HEK293 (cell line): ENCODE data around the gene CD44.

Experiments used
- ZBTB7A ChIP-seq: fragments of 450-650 bp; formaldehyde crosslinking; IDR thresholded peaks from 2 replicates; pipeline ENCODE4 v1.5.1; 2016; ENCODE audit warnings: low read depth, missing biosample characterization, missing genetic modification characterization
- ZNF10 ChIP-seq: fragments of 450-650 bp; formaldehyde crosslinking; IDR thresholded peaks from 2 replicates; pipeline ENCODE4 v1.5.1; 2017; ENCODE audit warnings: missing biosample characterization, missing genetic modification characterization
- ZNF239 ChIP-seq: fragments of 450-650 bp; formaldehyde crosslinking; IDR thresholded peaks from 2 replicates; pipeline ENCODE4 v1.5.1; 2016; ENCODE audit warnings: missing biosample characterization, missing genetic modification characterization
- ZNF274 ChIP-seq, 2 experiments: fragments of 200-500 bp in 1 of 2; fragments of 450-650 bp in 1 of 2; sonication (Bioruptor generic) in 1 of 2; formaldehyde crosslinking in 1 of 2; IDR thresholded peaks; 2 replicates each; pipeline versions ENCODE4 v1.5.1 to v1.6.1; 2014 to 2016; ENCODE audit warnings: borderline replicate concordance in 1 of 2, inconsistent platforms in 1 of 2, low read length in 1 of 2, missing biosample characterization in 1 of 2, missing genetic modification characterization in 1 of 2
- ZNF366 ChIP-seq: fragments of 450-650 bp; formaldehyde crosslinking; conservative IDR thresholded peaks from 2 replicates; pipeline ENCODE4 v1.5.1; 2016; ENCODE audit warnings: missing biosample characterization, missing genetic modification characterization
- ZNF423 ChIP-seq: fragments of 450-650 bp; formaldehyde crosslinking; IDR thresholded peaks from 2 replicates; pipeline ENCODE4 v1.5.1; 2016; ENCODE audit warnings: missing biosample characterization, missing genetic modification characterization
- ZNF571 ChIP-seq: fragments of 450-650 bp; formaldehyde crosslinking; IDR thresholded peaks from 2 replicates; pipeline ENCODE4 v1.5.0; 2017; ENCODE audit warnings: missing biosample characterization, missing genetic modification characterization
- ZNF670 ChIP-seq: fragments of 450-650 bp; formaldehyde crosslinking; IDR thresholded peaks from 2 replicates; pipeline ENCODE4 v1.5.1; 2016; ENCODE audit warnings: missing biosample characterization, missing genetic modification characterization, low read depth
- TF ChIP-seq, protein P1 (sequence below): fragments of 450-650 bp; formaldehyde crosslinking; IDR thresholded peaks from 2 replicates; pipeline ENCODE4 v1.5.1; 2016; ENCODE audit warnings: missing biosample characterization, missing genetic modification characterization
- TF ChIP-seq, protein P2 (sequence below): fragments of 450-650 bp; formaldehyde crosslinking; IDR thresholded peaks from 2 replicates; pipeline ENCODE4 v1.5.1; 2016; ENCODE audit warnings: missing biosample characterization, missing genetic modification characterization
- TF ChIP-seq, protein P3 (sequence below): fragments of 450-650 bp; formaldehyde crosslinking; IDR thresholded peaks from 2 replicates; pipeline ENCODE4 v1.5.1; 2016; ENCODE audit warnings: missing biosample characterization, missing genetic modification characterization
- TF ChIP-seq, protein P4 (sequence below): fragments of 450-650 bp; formaldehyde crosslinking; IDR thresholded peaks from 2 replicates; pipeline ENCODE4 v1.5.0; 2017; ENCODE audit warnings: missing biosample characterization, missing genetic modification characterization, borderline replicate concordance
- TF ChIP-seq, protein P5 (sequence below): fragments of 450-650 bp; formaldehyde crosslinking; IDR thresholded peaks from 2 replicates; pipeline ENCODE4 v1.5.1; 2016; ENCODE audit warnings: missing biosample characterization, missing genetic modification characterization

DNA sequence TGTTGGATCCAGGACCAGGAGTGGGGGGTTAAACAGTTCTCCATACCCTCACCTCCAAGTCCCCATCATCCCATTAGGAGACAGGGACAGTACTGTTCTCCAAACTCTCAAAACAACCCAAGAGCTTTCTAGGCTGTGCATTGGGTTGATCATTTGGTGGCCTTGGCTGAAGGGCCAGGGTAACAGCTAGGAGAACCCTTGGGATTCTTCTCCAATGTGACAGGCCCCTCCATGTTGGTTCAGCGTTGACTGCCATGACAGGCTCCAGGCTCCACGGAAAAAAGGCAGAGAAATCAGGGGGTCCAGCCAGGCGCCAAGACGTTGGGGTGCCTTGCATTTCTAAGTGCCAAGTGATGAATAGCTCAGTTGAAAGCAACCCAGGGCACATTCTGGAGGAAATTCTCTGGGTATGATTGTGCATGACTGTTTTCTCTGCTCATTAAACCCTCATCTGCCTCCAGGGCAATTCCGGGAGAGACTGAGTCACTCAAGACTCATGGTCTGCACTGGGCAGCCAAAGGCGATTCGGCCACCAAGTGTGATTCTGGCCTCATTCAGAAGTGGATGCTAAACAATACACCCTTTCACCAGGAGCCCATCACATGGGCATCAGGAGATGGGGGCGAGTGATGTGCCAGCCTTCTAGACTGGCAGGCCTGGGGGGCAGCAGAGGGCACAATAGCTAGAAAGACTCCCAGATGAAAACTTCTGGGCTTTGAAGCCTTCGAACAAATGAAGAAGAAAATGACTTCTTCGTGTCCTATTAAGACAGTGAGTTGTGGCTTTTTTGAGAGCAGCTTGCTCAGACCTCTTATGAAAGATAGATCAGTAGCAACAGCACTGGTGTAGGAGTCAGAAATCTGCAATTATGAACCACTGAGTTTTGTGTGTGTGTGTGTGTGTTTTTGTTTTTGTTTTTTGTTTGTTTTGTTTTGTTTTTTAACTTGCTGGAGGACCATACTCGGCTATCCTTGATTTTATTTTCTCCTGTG, 27.7 kb downstream of the CD44 start:
- TF ChIP-seq, protein P1, sequence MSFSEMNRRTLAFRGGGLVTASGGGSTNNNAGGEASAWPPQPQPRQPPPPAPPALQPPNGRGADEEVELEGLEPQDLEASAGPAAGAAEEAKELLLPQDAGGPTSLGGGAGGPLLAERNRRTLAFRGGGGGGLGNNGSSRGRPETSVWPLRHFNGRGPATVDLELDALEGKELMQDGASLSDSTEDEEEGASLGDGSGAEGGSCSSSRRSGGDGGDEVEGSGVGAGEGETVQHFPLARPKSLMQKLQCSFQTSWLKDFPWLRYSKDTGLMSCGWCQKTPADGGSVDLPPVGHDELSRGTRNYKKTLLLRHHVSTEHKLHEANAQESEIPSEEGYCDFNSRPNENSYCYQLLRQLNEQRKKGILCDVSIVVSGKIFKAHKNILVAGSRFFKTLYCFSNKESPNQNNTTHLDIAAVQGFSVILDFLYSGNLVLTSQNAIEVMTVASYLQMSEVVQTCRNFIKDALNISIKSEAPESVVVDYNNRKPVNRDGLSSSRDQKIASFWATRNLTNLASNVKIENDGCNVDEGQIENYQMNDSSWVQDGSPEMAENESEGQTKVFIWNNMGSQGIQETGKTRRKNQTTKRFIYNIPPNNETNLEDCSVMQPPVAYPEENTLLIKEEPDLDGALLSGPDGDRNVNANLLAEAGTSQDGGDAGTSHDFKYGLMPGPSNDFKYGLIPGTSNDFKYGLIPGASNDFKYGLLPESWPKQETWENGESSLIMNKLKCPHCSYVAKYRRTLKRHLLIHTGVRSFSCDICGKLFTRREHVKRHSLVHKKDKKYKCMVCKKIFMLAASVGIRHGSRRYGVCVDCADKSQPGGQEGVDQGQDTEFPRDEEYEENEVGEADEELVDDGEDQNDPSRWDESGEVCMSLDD (tag by site-specific recombination), result no peak
- TF ChIP-seq ZBTB7A (tag by site-specific recombination), result no peak
- TF ChIP-seq, protein P2, sequence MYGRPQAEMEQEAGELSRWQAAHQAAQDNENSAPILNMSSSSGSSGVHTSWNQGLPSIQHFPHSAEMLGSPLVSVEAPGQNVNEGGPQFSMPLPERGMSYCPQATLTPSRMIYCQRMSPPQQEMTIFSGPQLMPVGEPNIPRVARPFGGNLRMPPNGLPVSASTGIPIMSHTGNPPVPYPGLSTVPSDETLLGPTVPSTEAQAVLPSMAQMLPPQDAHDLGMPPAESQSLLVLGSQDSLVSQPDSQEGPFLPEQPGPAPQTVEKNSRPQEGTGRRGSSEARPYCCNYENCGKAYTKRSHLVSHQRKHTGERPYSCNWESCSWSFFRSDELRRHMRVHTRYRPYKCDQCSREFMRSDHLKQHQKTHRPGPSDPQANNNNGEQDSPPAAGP (tag by site-specific recombination), result no peak
- TF ChIP-seq, protein P3, sequence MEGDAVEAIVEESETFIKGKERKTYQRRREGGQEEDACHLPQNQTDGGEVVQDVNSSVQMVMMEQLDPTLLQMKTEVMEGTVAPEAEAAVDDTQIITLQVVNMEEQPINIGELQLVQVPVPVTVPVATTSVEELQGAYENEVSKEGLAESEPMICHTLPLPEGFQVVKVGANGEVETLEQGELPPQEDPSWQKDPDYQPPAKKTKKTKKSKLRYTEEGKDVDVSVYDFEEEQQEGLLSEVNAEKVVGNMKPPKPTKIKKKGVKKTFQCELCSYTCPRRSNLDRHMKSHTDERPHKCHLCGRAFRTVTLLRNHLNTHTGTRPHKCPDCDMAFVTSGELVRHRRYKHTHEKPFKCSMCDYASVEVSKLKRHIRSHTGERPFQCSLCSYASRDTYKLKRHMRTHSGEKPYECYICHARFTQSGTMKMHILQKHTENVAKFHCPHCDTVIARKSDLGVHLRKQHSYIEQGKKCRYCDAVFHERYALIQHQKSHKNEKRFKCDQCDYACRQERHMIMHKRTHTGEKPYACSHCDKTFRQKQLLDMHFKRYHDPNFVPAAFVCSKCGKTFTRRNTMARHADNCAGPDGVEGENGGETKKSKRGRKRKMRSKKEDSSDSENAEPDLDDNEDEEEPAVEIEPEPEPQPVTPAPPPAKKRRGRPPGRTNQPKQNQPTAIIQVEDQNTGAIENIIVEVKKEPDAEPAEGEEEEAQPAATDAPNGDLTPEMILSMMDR (tag by site-specific recombination), result no peak
- TF ChIP-seq, protein P4, sequence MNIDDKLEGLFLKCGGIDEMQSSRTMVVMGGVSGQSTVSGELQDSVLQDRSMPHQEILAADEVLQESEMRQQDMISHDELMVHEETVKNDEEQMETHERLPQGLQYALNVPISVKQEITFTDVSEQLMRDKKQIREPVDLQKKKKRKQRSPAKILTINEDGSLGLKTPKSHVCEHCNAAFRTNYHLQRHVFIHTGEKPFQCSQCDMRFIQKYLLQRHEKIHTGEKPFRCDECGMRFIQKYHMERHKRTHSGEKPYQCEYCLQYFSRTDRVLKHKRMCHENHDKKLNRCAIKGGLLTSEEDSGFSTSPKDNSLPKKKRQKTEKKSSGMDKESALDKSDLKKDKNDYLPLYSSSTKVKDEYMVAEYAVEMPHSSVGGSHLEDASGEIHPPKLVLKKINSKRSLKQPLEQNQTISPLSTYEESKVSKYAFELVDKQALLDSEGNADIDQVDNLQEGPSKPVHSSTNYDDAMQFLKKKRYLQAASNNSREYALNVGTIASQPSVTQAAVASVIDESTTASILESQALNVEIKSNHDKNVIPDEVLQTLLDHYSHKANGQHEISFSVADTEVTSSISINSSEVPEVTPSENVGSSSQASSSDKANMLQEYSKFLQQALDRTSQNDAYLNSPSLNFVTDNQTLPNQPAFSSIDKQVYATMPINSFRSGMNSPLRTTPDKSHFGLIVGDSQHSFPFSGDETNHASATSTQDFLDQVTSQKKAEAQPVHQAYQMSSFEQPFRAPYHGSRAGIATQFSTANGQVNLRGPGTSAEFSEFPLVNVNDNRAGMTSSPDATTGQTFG (tag by site-specific recombination), result no peak
- no peak for TF ChIP-seq ZNF366 (tag by site-specific recombination)
- no peak for TF ChIP-seq ZNF10 (tag by site-specific recombination)
- TF ChIP-seq ZNF274 (IDR thresholded peaks at IDR 0.05; ENCODE audit: low read length), result no peak
- no peak for TF ChIP-seq ZNF274 (tag by site-specific recombination; IDR thresholded peaks at IDR 0.05; ENCODE audit: borderline replicate concordance)
- TF ChIP-seq, protein P5, sequence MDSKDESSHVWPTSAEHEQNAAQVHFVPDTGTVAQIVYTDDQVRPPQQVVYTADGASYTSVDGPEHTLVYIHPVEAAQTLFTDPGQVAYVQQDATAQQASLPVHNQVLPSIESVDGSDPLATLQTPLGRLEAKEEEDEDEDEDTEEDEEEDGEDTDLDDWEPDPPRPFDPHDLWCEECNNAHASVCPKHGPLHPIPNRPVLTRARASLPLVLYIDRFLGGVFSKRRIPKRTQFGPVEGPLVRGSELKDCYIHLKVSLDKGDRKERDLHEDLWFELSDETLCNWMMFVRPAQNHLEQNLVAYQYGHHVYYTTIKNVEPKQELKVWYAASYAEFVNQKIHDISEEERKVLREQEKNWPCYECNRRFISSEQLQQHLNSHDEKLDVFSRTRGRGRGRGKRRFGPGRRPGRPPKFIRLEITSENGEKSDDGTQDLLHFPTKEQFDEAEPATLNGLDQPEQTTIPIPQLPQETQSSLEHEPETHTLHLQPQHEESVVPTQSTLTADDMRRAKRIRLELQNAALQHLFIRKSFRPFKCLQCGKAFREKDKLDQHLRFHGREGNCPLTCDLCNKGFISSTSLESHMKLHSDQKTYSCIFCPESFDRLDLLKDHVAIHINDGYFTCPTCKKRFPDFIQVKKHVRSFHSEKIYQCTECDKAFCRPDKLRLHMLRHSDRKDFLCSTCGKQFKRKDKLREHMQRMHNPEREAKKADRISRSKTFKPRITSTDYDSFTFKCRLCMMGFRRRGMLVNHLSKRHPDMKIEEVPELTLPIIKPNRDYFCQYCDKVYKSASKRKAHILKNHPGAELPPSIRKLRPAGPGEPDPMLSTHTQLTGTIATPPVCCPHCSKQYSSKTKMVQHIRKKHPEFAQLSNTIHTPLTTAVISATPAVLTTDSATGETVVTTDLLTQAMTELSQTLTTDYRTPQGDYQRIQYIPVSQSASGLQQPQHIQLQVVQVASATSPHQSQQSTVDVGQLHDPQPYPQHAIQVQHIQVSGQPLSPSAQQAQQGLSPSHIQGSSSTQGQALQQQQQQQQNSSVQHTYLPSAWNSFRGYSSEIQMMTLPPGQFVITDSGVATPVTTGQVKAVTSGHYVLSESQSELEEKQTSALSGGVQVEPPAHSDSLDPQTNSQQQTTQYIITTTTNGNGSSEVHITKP (tag by site-specific recombination), result no peak
- TF ChIP-seq ZNF571, result no peak
- no peak for TF ChIP-seq ZNF670 (tag by site-specific recombination)
- no peak for TF ChIP-seq ZNF239 (tag by site-specific recombination)
- no peak for TF ChIP-seq ZNF423
